A204.1 (cell line): ENCODE measurements around the gene AMZ2.

Source experiments
- FAIRE-seq: peaks from 2 replicates; lab custom pipeline; 2012; peaks lifted over from hg19 to GRCh38; lab: Jason Lieb, UNC

Gene AMZ2

GRCh38 chr17:68291836-68292688, 44.2 kb downstream of the AMZ2 start:
- no peak for FAIRE-seq

- FAIRE-seq: no peak
Observed at GRCh38 chr17:68292689-68293040, 44.8 kb downstream of the AMZ2 start.

GRCh38 chr17:68293490-68294195, 45.8 kb downstream of the AMZ2 start:
- no peak for FAIRE-seq

GRCh38 chr17:68294196-68294555, 46.3 kb downstream of the AMZ2 start:
- FAIRE-seq: no peak

- no peak for FAIRE-seq
Observed at GRCh38 chr17:68294617-68295016, 46.8 kb downstream of the AMZ2 start.

- no peak for FAIRE-seq
Observed at GRCh38 chr17:68295086-68295485, 47.2 kb downstream of the AMZ2 start.

GRCh38 chr17:68296217-68297191, 48.7 kb downstream of the AMZ2 start:
- FAIRE-seq: no peak

GRCh38 chr17:68297195-68297594, 49.4 kb downstream of the AMZ2 start:
- no peak for FAIRE-seq

GRCh38 chr17:68298601-68299000, 50.8 kb downstream of the AMZ2 start:
- no peak for FAIRE-seq

- FAIRE-seq: no peak
Observed at GRCh38 chr17:68299817-68300216, 52.0 kb downstream of the AMZ2 start.

- FAIRE-seq: no peak
Observed at GRCh38 chr17:68301438-68301959, 53.7 kb downstream of the AMZ2 start.

GRCh38 chr17:68302066-68302564, 54.3 kb downstream of the AMZ2 start:
- FAIRE-seq: no peak

- no peak for FAIRE-seq
Observed at GRCh38 chr17:68302666-68303065, 54.8 kb downstream of the AMZ2 start.

GRCh38 chr17:68304706-68305105, 56.9 kb downstream of the AMZ2 start:
- no peak for FAIRE-seq

- no peak for FAIRE-seq
Observed at GRCh38 chr17:68305142-68305541, 57.3 kb downstream of the AMZ2 start.
